HEK293 (cell line): ENCODE measurements around the gene DHX38.

ENCODE experiments used
- CTCF ChIA-PET: fragments of 350-600 bp; formaldehyde crosslinking; extraction: SDS; loops from one replicate; lab custom pipeline; 2021; ENCODE audit warnings: antibody characterized with exemption; lab: Yijun Ruan, JAX
- POLR2A ChIA-PET: fragments of 300-600 bp; formaldehyde crosslinking; extraction: SDS; loops from one replicate; lab custom pipeline; 2020; ENCODE audit warnings: antibody characterized with exemption, inconsistent platforms; lab: Yijun Ruan, JAX
- H3K27ac ChIP-seq: fragments of 200-500 bp; sonication (Bioruptor generic); 2 replicates; pipeline ENCODE4 v1.5.1; 2014; ENCODE audit warnings: low read depth, low read length, control low read depth, inconsistent platforms; ENCODE audit errors: extremely low read depth
- H3K36me3 ChIP-seq, 2 experiments: fragments of 200-500 bp in 1 of 2; sonication (Bioruptor generic) in 1 of 2; 1 replicate in 1 of 2; 2 replicates in 1 of 2; pipeline ENCODE4 v1.5.1; 2014 to 2017; ENCODE audit warnings: inconsistent platforms in 2 of 2, low read length in 2 of 2; ENCODE audit not compliant: control insufficient read depth in 2 of 2, insufficient read depth in 1 of 2
- H3K4me1 ChIP-seq: fragments of 200-500 bp; sonication (Bioruptor generic); 2 replicates; pipeline ENCODE4 v1.5.1; 2014; ENCODE audit warnings: mild to moderate bottlenecking, low read length, inconsistent platforms; ENCODE audit not compliant: control insufficient read depth, insufficient read depth
- H3K4me3 ChIP-seq: 2 replicates; pipeline ENCODE4 v1.5.1; 2011; ENCODE audit warnings: low read depth, mild to moderate bottlenecking, control low read depth, low read length, moderate library complexity
- H3K9me3 ChIP-seq: fragments of 200-500 bp; sonication (Bioruptor generic); 2 replicates; pipeline ENCODE4 v1.5.1; 2014; ENCODE audit warnings: low read depth, low read length, inconsistent platforms; ENCODE audit not compliant: control insufficient read depth, insufficient read depth
- HOXD13 ChIP-seq: sonication (generic); formaldehyde crosslinking; IDR thresholded peaks from 2 replicates; pipeline ENCODE4 v1.8.0; 2022; ENCODE audit warnings: missing genetic modification reagents, borderline replicate concordance
- PRDM2 ChIP-seq: fragments of 450-650 bp; formaldehyde crosslinking; IDR thresholded peaks from 2 replicates; pipeline ENCODE4 v1.5.1; 2016; ENCODE audit warnings: missing biosample characterization, missing genetic modification characterization, borderline replicate concordance
- REST ChIP-seq: fragments of 450-650 bp; formaldehyde crosslinking; IDR thresholded peaks from 2 replicates; pipeline ENCODE4 v1.5.1; 2016; ENCODE audit warnings: missing biosample characterization, missing genetic modification characterization
- SP7 ChIP-seq: fragments of 450-650 bp; formaldehyde crosslinking; IDR thresholded peaks from 2 replicates; pipeline ENCODE4 v1.5.1; 2016; ENCODE audit warnings: missing biosample characterization, missing genetic modification characterization
- TCF7L2 ChIP-seq: IDR thresholded peaks from 2 replicates; pipeline ENCODE4 v1.6.1; 2011; ENCODE audit warnings: low read depth, mild to moderate bottlenecking, inconsistent platforms, low read length, moderate library complexity, borderline replicate concordance
- ZBTB10 ChIP-seq: fragments of 450-650 bp; formaldehyde crosslinking; IDR thresholded peaks from 2 replicates; pipeline ENCODE4 v1.5.1; 2016; ENCODE audit warnings: missing biosample characterization, missing genetic modification characterization
- ZNF114 ChIP-seq: fragments of 450-650 bp; formaldehyde crosslinking; IDR thresholded peaks from 2 replicates; pipeline ENCODE4 v1.5.0; 2017; ENCODE audit warnings: missing biosample characterization, missing genetic modification characterization
- ZNF239 ChIP-seq: fragments of 450-650 bp; formaldehyde crosslinking; IDR thresholded peaks from 2 replicates; pipeline ENCODE4 v1.5.1; 2016; ENCODE audit warnings: missing biosample characterization, missing genetic modification characterization
- ZNF266 ChIP-seq: fragments of 450-650 bp; formaldehyde crosslinking; IDR thresholded peaks from 2 replicates; pipeline ENCODE4 v1.5.1; 2016; ENCODE audit warnings: missing biosample characterization, missing genetic modification characterization, low read depth
- ZNF521 ChIP-seq: fragments of 450-650 bp; formaldehyde crosslinking; IDR thresholded peaks from 2 replicates; pipeline ENCODE4 v1.5.1; 2017; ENCODE audit warnings: missing biosample characterization, mild to moderate bottlenecking, missing genetic modification characterization
- ZNF624 ChIP-seq: fragments of 450-650 bp; formaldehyde crosslinking; IDR thresholded peaks from 2 replicates; pipeline ENCODE4 v1.5.1; 2017; ENCODE audit warnings: missing biosample characterization, missing genetic modification characterization
- ZNF626 ChIP-seq: fragments of 450-650 bp; sonication (Bioruptor Pico); formaldehyde crosslinking; IDR thresholded peaks from 2 replicates; pipeline ENCODE4 v1.5.1; 2018; ENCODE audit warnings: missing biosample characterization, missing genetic modification characterization, inconsistent platforms
- ZNF645 ChIP-seq: fragments of 450-650 bp; formaldehyde crosslinking; IDR thresholded peaks from 2 replicates; pipeline ENCODE4; 2016; ENCODE audit warnings: missing biosample characterization, missing genetic modification characterization
- ZNF677 ChIP-seq: fragments of 450-650 bp; IDR thresholded peaks from 2 replicates; pipeline ENCODE4 v1.5.0; 2018; ENCODE audit warnings: missing biosample characterization, mild to moderate bottlenecking, missing genetic modification characterization, moderate library complexity
- ZNF785 ChIP-seq: fragments of 450-650 bp; formaldehyde crosslinking; IDR thresholded peaks from 2 replicates; pipeline ENCODE4 v1.5.1; 2016; ENCODE audit warnings: missing biosample characterization, missing genetic modification characterization
- ZNF792 ChIP-seq: fragments of 450-650 bp; formaldehyde crosslinking; IDR thresholded peaks from 2 replicates; pipeline ENCODE4 v1.5.1; 2016; ENCODE audit warnings: missing biosample characterization, missing genetic modification characterization
- TF ChIP-seq, protein P1 (sequence below): fragments of 450-650 bp; formaldehyde crosslinking; IDR thresholded peaks from 2 replicates; pipeline ENCODE4 v1.5.1; 2017; ENCODE audit warnings: missing biosample characterization, missing genetic modification characterization
- TF ChIP-seq, protein P2 (sequence below): fragments of 450-650 bp; formaldehyde crosslinking; IDR thresholded peaks from 2 replicates; pipeline ENCODE4 v1.5.1; 2017; ENCODE audit warnings: missing biosample characterization, missing genetic modification characterization

Gene DHX38

GRCh38 chr16:72120026-72120425 lies 26.4 kb downstream of the DHX38 start (continued):
- no peak for TF ChIP-seq REST
- no peak for TF ChIP-seq ZNF785
- no peak for TF ChIP-seq ZNF624 (tag by site-specific recombination)

- Histone ChIP-seq H3K4me1 (no peaks in the 10 kb centered on the region), H3K27ac (no peak overlapping the region), H3K36me3 (peaks cover 0 to 4% of the 10 kb centered on the region in 2 experiments; a peak in 1 of 3 replicates), H3K4me3 (no peak overlapping the region), H3K9me3 (no peaks in the 10 kb centered on the region)
- ChIA-PET CTCF (interaction anchor here (0.7 kb wide), 1 partner anchor 1757 kb away, joined by 3 read pairs; no protein-coding TSS in a partner anchor), POLR2A (no interaction called here)
- TF ChIP-seq ZNF645 (tag by site-specific recombination) (no peak), ZNF521 (tag by site-specific recombination) (no peak), ZNF114 (tag by site-specific recombination) (no peak), PRDM2 (no peak), ZBTB10 (tag by site-specific recombination) (no peak), ZNF239 (no peak), TCF7L2 (no peak), HOXD13 (CRISPR knock-in tag) (no peak), ZNF792 (tag by site-specific recombination) (no peak), SP7 (tag by site-specific recombination) (no peak), ZNF626 (tag by site-specific recombination) (no peak), ZNF677 (tag by site-specific recombination) (no peak), ZNF266 (tag by site-specific recombination) (no peak)
- TF ChIP-seq, protein P1, sequence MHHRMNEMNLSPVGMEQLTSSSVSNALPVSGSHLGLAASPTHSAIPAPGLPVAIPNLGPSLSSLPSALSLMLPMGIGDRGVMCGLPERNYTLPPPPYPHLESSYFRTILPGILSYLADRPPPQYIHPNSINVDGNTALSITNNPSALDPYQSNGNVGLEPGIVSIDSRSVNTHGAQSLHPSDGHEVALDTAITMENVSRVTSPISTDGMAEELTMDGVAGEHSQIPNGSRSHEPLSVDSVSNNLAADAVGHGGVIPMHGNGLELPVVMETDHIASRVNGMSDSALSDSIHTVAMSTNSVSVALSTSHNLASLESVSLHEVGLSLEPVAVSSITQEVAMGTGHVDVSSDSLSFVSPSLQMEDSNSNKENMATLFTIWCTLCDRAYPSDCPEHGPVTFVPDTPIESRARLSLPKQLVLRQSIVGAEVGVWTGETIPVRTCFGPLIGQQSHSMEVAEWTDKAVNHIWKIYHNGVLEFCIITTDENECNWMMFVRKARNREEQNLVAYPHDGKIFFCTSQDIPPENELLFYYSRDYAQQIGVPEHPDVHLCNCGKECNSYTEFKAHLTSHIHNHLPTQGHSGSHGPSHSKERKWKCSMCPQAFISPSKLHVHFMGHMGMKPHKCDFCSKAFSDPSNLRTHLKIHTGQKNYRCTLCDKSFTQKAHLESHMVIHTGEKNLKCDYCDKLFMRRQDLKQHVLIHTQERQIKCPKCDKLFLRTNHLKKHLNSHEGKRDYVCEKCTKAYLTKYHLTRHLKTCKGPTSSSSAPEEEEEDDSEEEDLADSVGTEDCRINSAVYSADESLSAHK (tag by site-specific recombination): no peak
- TF ChIP-seq, protein P2, sequence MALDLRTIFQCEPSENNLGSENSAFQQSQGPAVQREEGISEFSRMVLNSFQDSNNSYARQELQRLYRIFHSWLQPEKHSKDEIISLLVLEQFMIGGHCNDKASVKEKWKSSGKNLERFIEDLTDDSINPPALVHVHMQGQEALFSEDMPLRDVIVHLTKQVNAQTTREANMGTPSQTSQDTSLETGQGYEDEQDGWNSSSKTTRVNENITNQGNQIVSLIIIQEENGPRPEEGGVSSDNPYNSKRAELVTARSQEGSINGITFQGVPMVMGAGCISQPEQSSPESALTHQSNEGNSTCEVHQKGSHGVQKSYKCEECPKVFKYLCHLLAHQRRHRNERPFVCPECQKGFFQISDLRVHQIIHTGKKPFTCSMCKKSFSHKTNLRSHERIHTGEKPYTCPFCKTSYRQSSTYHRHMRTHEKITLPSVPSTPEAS (tag by site-specific recombination): no peak
These were observed 28.7 kb downstream of the DHX38 start for GRCh38 chr16:72122308-72122707.
